LHCN-M2 (cell line): ENCODE data around the gene CRISP1. TPM values are rescaled to one million over a fixed set of nuclear protein-coding genes. Genes with fewer than 3 reads are reported as not detected.
"Not testable (repeated sequence)": the region's sequence is repeated elsewhere in the genome, so short reads cannot be mapped to it uniquely, and the experiment has no call there.

Experiments used
- DNase-seq: peaks from one replicate; pipeline ENCODE4 v3.0.0-alpha.2; 2012; ENCODE audit warnings: low read depth
- total RNA-seq: library from RNA; depleted of rRNA; stranded (reverse); fragments of >200 nt; gene quantifications from 2 replicates; pipeline ENCODE4 v1.2.3, GENCODE V29; 2014; rRNA removed

CRISP1 gene
- total RNA-seq, 1 experiment from 2014 or later: not detected

DNA sequence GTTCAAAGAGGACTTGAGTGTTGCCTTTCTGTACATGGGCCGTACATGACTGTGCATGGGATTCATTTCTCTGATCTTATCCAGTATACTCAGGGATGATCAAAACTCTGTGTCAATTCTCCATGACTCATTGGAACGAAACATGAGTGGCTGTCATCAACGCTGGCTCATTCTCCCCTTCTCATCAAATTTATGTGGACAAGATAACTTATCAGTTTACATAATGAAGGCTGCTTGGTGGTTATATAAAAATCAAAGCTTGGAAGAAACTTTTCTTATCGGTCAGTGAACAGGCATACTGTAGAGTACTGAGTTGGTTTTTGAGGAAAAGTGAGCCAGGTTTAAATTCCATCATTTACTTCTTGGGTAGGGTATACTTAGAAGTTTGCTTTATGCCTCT lies 24.9 kb downstream of the CRISP1 start:
- DNase-seq: no peak

DNA sequence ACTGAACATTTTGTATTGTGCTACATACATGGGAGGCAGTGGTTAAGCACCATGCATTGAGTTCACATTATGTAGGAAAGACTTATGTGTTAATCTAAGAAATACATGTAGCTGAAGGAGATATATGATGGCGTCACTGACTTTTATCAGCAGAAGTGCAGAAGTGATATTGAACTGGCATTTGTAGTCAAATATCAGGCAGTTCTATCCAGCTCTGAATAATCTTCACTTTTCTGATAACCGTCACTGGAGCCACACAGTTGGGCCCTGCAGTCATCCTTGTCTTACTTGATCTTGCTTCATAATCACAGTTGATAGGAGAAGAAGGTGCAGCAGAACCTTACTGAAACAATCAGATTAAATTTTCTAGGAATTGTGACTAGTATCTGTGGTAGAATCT lies 26.4 kb downstream of the CRISP1 start:
- DNase-seq: no peak

DNA sequence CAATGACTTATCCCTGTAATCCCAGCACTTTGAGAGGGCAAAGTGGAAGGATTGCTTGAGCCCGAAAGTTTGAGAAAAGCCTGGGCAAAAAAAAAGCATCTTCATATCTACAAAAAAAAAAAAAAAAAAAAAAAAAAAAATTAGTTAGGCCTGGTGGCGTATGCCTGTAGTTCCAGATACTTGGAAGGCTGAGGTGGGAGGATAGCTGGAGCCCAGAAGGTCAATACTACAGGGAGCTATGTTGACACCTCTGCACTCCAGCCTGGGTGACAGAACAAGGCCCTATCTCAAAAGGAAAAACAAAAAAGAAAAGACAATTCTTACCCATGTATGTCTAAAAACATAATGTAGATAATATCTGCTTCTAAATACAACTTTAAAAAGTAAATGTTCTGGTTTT lies 27.2 kb downstream of the CRISP1 start:
- DNase-seq: no peak

DNA sequence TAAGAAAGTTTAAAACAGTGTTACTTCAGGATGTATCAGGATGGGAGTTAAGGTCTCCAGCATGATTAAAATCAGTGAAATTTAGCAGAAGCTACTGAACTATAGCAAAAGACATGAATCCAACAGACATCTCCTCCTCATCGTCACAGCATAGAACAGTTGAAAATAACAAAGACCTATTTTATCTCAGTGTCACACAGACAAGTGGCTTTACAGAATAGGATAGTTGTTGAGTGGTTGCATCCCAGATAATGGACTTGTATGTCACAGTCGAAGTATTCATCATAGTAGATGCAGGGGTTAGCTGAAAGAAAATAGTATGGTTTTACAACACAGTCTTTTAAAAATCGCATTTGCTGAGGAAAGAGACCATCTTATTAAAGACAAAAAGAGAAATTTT lies 31.2 kb downstream of the CRISP1 start:
- no peak for DNase-seq

DNA sequence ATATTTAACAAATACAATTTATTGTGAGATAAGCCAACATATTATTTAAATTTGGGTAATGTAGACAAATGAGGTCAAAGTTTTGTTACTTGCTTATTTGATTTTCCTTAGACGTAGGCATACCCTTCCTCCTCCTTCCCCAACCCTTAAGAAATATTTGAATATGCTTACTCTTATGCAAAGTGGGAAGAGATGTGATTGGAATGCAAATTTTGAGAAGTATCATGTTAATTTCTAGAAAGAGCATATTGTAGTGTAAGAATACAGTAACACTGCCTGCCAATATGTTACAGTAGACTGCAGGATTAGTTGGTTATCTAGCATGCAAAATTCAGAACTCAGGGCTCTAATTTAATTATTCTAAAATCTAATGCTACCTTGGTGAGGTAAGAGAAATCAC lies 32.9 kb downstream of the CRISP1 start:
- no peak for DNase-seq

DNA sequence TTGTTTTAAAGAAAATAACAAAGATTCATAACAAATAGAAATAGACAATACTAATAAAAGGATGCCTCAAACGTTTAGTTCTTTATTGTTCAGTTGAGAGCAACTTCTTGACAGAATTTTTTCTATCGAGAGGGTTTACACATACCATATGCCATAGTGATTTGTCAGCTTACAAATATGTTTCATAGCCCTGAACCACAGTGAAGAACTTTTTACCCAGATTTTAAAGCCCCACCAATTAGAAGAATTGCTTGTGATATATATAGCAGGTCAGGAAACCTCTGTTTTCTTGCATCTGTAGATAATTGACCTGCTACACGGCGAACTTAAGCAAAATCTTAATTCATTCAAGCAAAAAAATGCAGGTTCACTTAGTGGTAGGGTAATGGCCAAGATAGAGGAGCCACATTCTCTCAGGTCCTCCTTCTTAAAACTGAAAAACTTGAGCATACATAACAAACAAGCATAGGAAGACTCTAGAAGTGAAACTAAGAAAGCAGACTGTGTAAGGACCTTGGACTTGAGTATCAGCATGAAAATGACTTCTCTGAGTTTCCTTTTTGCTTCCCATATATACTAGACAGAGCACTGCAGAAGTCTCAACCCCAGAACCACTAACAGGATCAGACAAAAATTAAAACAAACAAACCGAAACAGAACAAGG lies 39.5 kb downstream of the CRISP1 start:
- no peak for DNase-seq

DNA sequence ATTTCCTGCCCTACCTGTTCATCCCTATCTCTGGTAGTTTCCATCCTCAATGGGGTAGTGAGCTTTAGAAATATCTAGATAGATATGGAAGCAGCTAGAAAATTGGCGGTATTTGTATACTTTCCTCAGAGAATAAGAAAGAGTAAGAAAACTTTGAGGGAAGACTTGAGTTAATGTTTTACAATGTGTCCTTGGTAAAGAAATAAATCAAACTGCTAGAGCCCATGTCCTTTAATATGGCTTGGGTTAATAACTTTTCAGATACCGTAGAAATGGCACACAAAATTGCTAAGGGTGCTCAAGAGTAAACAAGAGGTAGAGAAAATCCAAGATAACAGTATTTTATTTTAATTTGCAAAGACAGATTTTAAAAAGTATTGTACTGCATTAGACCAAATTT lies 51.2 kb downstream of the CRISP1 start:
- DNase-seq: no peak

DNA sequence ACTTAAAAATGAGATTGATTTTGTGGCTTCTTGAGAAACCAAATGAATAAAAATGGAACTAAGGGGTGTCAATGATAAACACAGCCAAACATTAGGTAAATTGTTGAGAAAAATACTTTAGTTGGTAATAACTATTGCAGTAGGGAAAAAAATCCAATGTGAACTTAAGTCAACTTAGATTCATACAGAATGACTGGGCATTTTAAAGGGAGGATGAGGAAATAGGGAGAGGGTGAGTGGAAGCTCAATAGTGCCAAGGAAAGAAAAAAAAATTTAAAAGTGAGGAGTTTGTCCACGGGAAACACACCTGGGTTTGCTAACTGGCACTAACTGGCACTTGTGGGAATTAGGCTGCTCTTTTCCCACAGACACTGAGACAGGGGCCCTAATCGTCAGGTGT lies 53.1 kb downstream of the CRISP1 start:
- no peak for DNase-seq

DNA sequence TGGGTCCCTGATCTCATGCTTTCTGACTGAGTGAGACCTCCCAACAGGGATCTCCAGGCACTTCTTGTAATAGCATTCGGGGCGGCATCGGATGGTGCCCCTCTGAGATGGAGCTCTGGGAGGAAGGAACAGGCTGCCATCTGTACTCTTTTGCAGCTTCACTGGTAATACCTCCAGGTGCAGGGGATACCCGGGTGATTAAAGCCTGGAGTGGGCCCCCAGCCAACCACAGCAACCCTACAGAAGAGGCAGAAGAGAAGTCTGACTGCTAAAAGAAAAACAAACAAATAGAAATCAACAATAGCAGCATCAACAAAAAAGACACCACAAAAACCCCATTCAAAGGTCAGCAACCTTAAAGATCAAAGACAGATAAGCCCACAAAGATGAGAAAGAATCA lies 60.2 kb downstream of the CRISP1 start:
- no peak for DNase-seq

DNA sequence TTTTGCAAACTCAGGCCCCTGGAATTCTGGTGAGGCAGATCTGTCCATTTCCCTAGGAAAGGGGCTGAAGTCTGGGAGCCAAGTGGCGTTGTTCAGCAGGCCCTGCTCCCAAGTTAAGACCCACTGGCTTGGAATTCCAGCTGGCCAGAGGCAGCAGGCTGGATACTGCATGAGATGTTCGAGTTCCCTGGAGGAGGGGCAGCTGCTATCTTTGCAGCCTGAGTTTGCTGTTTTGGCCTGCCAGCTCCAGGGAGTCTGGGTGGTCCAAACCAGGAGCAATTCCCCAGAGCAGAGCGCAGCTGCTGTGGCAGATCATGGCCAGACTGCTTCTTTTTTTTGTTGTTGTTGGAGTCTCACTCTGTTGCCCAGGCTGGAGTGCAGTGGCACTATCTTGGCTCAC lies 61.1 kb downstream of the CRISP1 start:
- no peak for DNase-seq

DNA sequence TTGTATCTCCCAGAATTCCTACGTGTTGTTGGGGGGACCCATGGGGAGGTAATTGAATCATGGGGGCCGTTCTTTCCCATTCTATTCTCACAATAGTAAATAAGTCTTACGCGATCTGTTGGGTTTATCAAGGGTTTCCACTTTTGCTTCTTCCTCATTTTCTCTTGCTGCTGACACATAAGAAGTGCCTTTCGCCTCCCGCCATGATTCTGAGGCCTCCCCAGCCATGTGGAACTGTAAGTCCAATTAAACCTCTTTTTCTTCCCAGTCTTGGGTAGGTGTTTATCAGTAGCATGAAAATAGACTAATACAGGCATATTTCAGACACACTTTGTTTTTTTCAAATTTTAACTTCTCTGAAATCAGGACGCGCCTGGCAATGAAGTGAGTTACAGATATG lies 64.8 kb downstream of the CRISP1 start:
- DNase-seq: no peak

DNA sequence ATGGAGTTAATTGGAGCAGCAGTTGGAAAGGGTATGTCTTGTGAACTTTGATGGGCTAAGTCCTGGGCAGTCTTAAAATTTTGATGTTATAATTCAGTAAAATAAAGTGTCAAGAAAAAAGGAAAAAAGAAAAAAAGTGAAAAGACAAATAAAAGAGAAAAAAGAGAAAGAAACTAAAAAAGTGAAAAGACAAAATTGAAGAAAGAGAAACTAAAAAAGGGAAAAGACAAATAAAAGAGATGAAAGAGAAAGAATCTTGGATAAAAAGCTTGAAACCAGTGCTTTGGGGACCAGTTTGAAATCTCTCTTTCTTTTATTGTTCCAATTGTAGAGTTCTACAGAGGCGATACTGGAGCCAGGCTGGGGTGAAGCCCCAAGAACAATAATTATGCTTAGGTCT lies 67.2 kb downstream of the CRISP1 start:
- no peak for DNase-seq

DNA sequence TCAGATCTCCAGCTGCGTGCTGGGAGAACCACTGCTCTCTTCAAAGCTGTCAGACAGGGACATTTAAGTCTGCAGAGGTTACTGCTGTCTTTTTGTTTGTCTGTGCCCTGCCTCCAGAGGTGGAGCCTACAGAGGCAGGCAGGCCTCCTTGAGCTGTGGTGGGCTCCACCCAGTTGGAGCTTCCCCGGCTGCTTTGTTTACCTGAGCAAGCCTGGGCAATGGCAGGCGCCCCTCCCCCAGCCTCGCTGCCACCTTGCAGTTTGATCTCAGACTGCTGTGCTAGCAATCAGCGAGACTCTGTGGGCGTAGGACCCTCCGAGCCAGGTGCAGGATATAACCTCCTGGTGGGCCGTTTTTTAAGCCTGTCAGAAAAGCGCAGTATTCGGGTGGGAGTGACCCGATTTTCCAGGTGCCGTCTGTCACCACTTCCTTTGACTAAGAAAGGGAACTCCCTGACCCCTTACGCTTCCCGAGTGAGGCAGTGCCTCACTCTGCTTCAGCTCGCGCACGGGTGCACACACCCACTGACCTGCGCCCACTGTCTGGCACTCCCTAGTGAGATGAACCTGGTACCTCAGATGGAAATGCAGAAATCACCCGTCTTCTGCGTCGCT lies 69.4 kb downstream of the CRISP1 start:
- DNase-seq: not testable (repeated sequence)

DNA sequence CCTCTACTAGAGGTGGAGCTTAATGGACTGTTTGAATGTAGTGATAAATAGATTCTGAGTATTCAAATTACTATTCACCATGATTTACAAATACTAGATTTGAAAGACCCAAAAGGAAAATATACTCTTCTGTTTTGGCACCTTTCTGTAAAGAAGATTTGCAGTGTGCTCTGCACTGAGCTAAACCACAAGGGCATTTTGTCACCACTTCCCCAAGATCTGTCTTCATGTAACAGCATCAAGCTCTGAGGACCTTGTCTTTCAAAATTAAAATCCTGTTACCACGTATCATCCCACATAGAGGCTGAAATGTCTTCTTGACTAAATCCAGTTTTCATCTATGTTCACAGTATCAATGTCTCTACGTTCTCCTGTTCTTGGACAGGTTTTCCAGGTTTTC lies 76.0 kb downstream of the CRISP1 start:
- DNase-seq: no peak

DNA sequence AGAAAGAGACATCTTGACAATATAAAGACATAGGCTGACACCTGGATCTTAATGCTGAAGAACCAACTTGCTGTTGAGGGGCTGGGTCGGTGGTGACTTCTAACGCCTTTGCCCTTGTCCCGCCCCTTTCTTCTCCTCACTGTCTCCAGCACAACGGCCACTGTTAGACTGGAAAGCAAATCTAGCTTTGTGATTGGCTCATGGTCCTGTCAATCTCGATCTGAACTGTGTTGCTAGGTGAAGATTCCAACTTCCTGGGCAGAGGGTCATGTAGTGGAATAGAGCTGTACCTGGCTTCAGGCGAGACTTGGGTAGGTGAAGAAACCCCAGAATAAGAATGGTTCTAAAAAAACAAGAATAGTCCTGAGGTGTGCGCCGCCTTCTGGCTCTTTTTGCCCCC lies 79.2 kb downstream of the CRISP1 start, which contains the start of gene PGK2:
TSS of gene PGK2 (minus strand) at position 110 of the 400 bp plus-strand sequence. CDS start at position 12, 98 bp downstream.
- DNase-seq: no peak

DNA sequence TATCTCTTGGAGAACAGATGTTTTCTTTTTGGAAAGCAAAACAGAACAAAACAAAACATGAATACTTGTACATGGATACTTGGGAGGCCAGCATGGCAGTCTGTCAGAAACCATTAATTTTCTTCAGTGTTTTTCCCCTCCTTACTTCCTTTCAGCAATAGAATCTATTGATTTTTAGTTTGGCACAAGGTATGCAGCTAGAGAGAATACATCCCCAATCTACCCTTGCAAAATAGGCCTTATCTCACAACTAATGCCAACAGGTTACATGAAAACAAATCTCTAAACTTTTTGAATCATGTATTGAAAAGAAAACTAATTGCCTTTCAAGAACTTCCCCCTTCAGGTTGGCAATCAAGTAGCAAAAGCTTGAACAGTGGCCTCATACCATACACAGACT lies 82.1 kb downstream of the CRISP1 start:
- no peak for DNase-seq

Other genes with a start within 250 kb of the CRISP1 start
- not detected in 2 replicates for gene RHAG, start 229.7 kb downstream of the CRISP1 start, total RNA-seq
- gene CRISP2, start 153.0 kb downstream of the CRISP1 start, total RNA-seq: not detected in 2 replicates
- not detected in 2 replicates for gene CRISP3, start 122.1 kb downstream of the CRISP1 start, total RNA-seq
- gene PGK2, start 79.2 kb downstream of the CRISP1 start, total RNA-seq: not detected in 2 replicates
- gene DEFB114, start 97.6 kb upstream of the CRISP1 start, total RNA-seq: not detected in 2 replicates
- gene DEFB113, start 103.1 kb upstream of the CRISP1 start, total RNA-seq: not detected in 2 replicates
- not detected in 2 replicates for gene DEFB110, start 155.5 kb upstream of the CRISP1 start, total RNA-seq
- gene DEFB112, start 183.4 kb upstream of the CRISP1 start, total RNA-seq: not detected in 2 replicates